GM18499 (cell line): Measurements from ENCODE around the gene ECHDC1.
A peak's percentile ranks its signal among the peaks of the same experiment; 100 is the strongest.

Experiments
- ATAC-seq: cut with Tn5 transposase; IDR thresholded peaks from one replicate; pipeline ENCODE4 v1.9.1; 2021; ENCODE audit warnings: moderate number of reproducible peaks; ENCODE audit not compliant: insufficient read depth, unreplicated experiment

The ECHDC1 gene

DNA sequence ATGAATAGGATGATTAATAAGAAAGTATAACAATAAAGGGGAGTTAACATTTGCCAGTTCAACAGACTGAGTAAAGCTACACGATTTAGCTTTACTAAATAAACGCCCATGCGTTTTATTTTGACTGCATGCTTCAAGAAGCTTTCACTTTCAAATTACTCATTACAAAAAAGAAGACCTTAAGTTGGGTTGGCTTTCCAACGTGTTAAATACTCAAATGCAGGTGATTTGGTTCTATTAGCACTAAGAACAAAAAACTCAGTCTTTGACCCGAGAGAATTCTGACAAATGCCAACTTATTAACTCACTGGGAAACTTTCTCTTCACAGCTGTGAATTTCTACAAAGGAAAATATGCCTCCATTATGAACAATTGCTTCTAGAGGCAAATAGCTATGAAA, 51.9 kb downstream of the ECHDC1 start:
- ATAC-seq, result peak; percentile 78

DNA sequence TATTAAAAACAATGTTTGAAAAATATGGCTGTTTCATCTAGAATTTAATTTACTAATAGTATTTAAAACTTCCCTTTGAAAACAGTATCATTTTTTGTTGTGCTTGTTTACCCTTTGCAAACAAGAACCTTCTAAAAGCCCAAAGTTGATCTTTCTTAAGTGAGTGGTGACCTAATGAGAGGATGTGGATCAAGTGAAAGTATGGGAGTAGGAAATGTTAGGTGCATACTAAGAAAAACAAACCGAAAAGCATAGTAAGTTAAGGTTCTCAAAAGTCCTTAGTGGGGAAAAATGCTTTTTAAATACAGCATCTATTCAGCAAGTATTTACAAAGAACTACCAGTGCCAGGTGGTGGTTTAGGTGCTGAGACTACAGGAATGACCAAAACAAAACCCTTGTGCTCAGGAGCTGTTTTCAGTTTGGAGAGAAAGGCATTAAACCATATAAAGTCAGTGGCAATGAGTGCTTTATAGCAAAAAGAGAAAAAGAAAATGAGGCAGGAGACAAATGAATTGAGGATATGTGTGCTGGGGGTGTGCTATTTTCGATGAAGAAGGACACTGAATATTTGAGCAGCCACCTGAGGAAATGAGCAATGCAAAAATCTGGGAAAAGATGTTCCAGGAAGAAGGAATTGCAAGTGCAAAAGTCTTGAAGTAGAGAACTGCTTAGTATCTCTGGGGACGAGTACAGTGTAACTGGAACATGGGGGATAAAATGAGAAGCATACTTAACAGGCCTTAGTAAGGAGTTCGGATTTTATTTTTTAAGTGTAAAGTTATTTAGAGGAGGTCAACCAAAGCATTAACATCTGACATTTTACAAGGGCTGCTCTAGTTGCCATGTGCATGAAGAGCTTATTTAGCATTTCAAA, 52.8 kb downstream of the ECHDC1 start:
- no peak for ATAC-seq

DNA sequence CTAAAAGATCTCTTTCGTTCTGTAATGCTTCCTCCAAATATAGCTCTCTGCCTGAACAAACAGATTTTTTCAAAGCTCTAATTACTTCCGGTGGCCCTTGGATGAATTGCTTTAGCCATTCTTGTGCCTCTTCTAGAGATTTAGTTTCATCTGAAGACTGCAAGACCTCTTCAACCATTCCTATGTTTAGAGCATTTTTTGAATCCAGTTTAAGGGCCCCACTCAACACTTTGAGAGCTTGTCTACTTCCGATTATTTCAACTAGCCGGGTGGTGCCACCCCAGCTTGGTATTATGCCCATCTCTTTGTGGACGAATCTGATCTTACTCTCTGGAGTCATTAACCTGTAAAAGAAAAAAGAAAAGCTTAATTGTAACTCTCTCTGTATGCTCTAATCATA, 53.5 kb downstream of the ECHDC1 start:
- no peak for ATAC-seq

DNA sequence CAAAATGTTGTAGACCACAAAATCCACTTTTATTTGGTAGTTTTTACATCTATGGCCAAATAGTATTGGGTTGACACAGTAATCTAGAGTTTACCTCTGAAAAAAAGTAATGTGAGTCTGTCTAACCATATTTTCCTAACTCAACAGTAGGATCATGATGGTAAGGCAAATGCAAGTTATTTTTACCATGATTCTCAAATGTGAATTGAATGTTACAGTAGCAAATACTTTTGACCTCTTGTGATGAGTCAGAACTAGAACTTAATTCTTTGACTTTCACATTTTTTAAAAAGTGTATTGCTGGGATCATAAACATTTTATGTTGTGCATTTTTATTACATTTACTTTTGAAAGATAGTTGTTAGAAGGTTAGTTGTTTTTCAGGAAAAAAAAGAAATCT, 54.7 kb downstream of the ECHDC1 start:
- peak; percentile 30 for ATAC-seq

DNA sequence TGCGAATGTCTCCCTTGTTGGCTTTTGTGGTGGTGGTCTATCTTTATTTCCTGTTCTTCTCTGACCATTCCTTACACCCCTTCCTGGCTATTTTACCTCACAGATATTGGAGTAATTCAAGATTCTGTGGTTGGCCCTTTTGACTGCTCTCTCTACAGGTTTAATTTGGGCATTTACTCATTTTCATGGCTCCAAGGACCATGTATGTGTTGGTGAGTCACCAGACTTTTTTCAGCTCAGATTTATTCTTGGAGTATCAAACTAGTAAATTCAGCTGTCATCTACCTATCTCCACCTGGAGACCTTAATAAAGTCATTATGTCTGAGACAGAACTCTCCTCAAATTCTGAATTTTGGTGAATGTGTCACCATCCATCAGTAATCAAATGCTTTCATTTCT, 61.2 kb downstream of the ECHDC1 start:
- ATAC-seq, result no peak

DNA sequence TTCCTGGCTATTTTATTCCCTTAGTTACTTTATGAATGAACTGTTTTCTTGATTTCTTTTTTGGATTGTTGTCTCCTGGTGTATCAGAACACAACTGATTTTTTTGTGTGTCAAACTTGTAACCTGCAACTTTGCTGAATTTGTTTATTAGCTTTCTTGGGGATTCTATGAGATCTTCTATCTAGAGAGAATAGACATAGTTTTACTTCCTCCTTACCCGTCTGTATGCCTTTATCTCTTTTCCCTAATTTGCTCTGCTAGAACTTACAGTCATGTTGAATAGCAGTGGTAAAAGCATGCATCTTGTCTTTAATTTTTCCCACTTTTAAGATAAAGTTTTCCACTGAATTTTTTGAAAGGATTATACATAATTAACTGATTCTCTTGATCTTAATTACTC, 63.6 kb downstream of the ECHDC1 start:
- ATAC-seq, result no peak

DNA sequence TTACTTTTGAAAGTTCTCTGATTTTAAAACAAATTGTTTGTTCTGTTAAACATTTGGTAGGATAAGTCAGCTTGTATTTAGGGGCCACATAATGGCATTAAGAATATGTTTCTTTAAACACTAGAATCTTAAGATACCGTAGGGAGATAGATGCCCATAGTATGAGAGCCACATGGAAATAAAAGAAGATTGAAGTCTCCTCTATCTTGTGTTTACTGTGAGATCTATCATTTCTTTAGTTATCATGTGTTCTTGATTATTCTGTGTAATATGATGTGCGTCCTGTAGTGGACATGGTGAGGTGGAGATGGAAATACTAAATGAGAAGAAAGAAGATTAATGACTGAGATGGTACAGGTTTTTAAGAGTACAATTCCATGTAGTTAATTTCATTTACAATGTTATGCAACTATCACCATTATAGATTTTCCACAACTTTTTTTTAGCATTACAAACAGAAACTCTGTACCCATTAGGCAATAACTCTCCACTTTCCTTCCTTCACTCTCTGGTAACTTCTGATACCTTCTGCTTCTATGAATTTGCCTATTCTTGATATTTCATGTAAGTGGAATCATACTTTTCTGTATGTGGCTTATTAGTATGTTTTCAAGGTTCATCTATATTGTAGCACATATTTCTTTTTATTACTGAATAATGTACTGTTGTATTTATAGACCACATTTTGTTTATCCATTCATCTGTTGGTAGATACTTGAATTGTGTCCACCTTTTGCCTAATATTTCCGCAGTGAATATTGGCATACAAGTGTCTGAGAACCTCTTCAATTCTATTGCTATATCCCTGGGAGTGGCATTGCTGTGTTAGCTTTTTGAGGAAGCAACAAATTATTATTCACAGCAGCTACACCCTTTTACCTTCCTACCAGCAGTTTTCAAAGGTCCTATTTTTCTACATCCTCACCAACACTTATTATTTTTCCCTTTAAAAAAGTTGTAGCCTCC, 65.2 kb downstream of the ECHDC1 start:
- no peak for ATAC-seq

DNA sequence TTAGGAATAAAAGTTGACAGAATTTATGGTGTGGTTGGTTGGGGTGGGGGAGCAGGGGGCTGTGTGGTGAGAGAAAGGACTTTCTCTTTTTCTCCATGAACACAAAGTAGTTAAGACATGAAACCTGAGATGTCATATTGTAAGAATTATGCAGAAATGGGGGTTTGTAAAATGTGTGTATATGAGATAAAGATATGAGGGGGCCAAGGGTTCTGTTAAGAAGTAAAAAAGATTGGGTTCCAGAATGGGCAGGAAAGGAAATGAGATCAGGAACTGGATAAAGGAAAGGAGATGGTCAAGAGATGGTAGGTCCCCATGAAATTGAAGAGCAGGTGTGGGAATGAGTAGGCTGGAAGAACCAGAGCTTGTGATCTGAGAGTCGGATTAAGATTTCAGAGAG, 67.1 kb downstream of the ECHDC1 start:
- no peak for ATAC-seq

DNA sequence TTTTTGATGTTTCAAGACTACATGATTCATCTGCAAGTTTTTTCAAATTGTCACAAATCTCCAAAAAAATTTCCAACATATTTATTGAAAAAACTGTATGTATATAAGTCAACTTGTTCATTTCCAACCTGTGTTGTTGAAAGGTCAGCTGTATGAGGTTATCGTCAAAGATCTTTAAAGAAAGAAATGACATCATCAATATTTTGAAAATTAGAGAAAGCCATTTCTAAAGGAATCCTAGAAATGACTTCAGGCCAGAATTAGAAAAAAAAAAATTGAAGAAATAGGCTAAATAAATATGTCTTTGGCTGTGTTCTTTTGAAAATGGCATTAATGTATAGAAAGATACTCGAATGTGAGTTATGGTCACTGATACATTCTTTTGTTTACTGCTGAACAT, 69.9 kb downstream of the ECHDC1 start:
- no peak for ATAC-seq

DNA sequence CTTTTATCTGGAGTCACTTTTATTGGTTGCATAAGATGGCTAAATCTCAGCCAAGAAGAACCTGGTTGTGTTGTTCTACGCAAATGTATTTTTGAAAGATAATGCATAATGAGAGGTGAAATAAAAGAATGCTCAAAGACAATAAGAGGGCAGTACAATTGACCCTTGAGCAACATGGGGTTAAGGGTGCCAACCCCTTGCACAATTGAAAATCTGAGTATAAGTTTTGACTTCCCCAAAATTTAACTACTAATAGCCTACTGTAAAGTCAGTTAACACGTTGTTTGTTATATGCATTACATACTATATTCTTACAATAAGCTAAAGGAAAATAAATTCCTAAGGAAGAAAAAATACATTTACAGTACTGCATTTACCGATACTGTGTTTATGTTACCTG, 70.8 kb downstream of the ECHDC1 start:
- ATAC-seq, result no peak

DNA sequence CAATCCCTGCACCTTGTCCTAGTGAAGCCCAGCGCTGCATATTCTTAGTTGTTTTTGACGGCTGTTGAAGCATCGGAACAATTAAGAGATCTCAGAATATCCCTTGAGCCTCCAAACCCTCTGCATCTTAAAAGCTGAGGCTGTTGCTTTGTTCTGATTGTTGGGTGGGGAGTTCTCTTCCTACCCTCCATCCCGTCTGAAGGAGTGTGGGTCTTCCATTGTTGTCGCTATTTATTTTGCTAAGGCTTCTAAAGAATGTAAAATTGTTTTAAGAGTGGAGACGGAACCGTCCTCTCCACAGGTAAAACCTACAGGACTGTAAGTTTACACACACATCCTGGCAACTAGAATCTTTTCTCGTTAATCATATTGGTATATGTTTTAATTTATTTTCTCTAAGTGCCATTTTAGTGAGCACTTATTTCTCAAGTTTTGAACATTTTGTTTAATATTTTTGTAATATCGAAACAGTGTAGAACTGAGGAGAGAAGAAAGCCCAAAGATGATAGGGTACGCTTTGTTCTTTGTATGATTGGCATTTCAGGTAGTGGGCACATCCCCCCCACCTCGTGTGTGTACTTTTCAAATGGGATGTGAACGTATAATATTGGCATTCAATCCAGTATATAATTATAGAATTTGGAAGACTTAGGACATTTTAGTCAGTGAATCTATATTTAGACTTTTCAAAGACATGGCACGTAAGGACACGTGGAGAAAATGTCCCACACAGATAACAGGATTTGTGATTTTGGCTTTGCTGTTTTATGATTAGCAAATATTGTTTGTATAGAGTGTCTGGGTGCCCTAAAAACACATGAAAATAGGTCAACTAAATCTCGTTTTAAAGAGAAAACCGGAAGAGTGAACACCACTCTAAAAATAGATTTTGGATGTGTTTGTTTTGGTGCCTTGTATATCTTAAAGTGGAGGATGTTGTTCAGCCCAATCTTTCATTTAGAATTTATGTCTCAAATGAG, 75.5 kb downstream of the ECHDC1 start:
- ATAC-seq, result no peak

DNA sequence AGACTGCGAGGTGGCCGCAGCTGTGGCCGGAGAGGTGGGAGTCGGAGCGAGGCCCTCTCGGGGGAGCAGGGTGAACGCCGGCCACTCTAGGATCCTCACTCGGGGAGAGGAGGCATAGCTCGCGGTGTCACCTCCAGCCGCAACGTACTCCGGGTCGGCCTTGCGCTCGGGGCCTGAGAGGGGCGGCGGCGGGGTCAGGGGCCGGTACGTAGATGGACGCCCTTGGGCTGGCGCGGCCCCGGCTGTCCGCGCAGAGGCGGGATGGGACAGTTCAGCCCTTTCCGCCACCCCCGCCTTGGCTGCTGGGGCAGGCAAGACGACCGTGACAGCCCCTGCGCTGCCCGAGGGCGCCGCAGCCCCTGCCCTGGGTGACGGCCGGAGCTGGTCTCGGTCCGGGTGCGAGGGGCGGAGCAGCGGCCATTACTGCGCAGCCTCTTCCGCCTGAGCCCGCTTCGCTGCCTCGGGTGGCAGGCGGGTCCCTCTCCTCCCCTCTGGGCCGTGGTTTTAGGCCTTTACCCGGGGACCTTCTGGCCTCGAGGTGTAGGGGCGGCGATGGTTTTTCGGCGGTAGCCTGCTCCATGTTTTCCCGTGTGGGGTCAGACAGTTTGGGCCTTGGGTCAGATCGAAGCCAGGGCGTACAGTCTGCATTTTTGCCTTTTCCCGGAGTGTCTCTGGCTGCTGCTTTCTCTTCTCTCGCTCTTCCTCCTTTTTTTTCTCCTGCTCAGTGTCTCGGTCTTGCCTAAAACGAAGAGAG, 76.3 kb downstream of the ECHDC1 start:
- peak; percentile 50 for ATAC-seq

DNA sequence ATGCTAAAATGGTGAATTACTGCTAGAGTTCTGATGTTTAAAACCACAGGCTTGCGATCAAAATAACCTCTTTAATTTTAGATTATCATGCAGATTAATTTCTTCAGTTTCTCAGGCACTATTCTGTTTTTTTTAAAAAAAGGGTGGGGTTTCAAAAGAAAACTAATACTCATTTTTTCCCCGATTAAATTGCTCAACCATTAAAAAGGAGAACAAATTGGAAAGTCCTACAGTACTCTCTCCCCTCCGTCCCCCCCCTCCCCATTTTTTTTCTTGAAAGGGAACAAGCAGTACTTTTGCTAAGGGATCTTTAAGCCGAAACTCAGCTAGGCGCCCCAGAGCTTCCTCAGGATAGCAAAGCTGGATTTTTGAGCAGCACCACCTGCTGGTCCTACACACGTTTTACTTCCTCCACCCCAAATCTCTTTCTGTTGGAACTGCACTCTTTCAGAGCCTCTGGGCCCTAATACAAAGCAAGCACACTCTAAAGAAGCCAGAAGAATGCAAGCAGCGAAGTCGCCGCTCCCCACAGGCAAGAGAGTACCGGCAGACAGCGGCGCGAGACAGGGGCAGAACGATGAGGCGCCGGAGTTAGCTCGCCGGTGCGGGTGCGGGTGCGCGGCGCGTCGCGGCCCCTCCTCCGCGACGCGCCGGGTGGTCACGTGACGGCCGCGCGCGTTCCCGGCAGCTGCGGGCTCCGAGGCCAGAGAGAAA, 77.1 kb downstream of the ECHDC1 start, which contains the start of gene RNF146:
Gene RNF146 (plus strand): TSS at position 687 of the 714 bp plus-strand sequence. CDS start 13,475 bp downstream, outside the sequence.
- ATAC-seq, result peak; percentile 71

DNA sequence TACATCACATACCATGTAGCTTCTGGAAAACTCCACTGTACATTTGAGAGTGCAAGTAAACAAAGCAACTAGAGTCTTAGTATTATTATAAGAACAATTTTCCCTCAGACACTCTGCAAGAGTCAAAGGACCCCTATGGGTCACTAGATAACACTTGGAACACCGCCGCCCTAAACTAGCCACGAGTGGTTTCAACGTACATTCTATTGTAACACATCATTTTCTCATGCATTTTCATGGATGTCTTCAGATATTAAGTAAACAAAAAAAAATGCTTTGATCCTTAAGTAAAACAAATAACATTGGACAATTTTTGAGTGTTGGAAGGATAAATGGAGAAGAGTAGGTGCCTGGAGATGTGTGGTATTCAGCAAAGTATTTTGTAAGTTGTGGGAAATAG, 79.9 kb downstream of the ECHDC1 start:
- ATAC-seq, result no peak

DNA sequence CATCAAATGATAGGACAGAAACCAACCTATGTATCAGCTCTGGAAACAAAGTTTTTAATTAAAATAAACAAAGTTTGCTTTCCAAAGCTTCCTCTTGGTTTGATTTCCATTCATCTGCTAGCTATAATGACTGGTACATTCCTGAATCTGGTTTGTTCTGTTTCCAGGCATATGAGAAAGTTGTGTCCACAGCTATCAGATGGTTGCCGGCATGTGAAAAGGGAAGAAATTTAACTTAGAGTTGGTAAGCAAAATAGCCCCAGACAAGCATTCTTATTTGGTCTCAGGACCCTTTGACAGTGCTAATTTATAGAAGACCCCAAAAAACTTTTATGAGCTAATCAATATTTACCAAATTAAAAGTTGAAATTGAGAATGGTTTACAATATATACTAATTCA, 80.5 kb downstream of the ECHDC1 start:
- no peak for ATAC-seq

DNA sequence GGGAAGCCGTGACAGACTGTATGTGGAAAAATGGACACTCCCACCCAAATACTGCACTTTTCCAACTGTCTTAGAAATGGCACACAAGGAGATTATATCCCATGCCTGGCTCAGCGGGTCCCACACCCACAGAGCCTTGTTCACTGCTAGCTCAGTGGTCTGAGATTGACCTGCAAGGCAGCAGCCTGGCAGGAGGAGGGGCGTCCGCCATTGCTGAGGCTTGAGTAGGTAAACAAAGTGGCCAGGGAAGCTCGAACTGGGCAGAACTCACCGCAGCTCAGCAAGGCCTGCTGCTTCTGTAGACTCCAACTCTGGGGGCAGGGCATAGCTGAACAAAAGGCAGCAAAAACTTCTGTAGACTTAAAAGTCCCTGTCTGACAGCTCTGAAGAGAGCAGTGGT, 88.1 kb downstream of the ECHDC1 start:
- no peak for ATAC-seq

DNA sequence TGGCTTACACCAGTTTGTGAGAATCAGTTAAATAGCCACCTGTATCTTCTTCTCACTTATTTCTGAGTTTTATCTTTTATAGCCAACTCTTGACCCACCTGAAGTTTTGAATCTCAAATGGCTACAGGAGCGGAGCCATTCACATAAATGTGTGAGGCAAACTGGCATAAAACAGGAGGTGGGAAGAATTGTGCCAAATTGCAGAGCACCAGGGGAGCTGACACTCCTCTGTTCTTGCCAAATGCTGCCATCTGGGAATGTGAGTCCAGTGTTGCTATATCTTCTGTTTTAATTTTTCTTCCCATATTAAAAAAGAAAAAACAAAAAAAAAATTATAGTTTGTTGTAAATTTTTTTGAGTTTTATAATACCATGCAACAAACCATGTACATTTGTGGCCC, 93.8 kb downstream of the ECHDC1 start:
- no peak for ATAC-seq
